Neural cell (in vitro differentiated cells): ENCODE measurements around the gene CAMKMT. TPM values are rescaled to one million over a fixed set of nuclear protein-coding genes. Genes with fewer than 3 reads are reported as not detected.

ENCODE experiments used
- H2AFZ ChIP-seq: fragments of 200-600, 300-800 bp; sonication (generic), shearing (Covaris generic); 2 replicates; pipeline ENCODE4 v1.6.0; 2014; ENCODE audit warnings: low read depth, mild to moderate bottlenecking, antibody characterized with exemption, low read length, moderate library complexity
- H3F3A ChIP-seq: fragments of 200-600 bp; shearing (Covaris generic); 2 replicates; pipeline ENCODE4 v1.6.1; 2016; ENCODE audit warnings: mild to moderate bottlenecking, moderate library complexity, mixed read lengths, antibody characterized with exemption, low read length; ENCODE audit not compliant: insufficient read depth, poor library complexity, severe bottlenecking
- H3K27ac ChIP-seq: fragments of 200-600, 300-800 bp; sonication (generic), shearing (Covaris generic); 2 replicates; pipeline ENCODE4 v1.5.1; 2014; ENCODE audit warnings: mild to moderate bottlenecking, low read length, moderate library complexity
- H3K27me3 ChIP-seq: fragments of 300-800, 200-600 bp; sonication (generic), shearing (Covaris generic); 2 replicates; pipeline ENCODE4 v1.6.0; 2014; ENCODE audit warnings: mild to moderate bottlenecking, low read depth, low read length, moderate library complexity; ENCODE audit not compliant: insufficient read depth
- H3K36me3 ChIP-seq: fragments of 300-800, 200-600 bp; sonication (generic), shearing (Covaris generic); 2 replicates; pipeline ENCODE4 v1.5.1; 2014; ENCODE audit warnings: mild to moderate bottlenecking, antibody characterized with exemption, low read length, moderate library complexity; ENCODE audit not compliant: insufficient read depth
- H3K4me2 ChIP-seq: fragments of 300-800, 200-600 bp; sonication (generic), shearing (Covaris generic); 2 replicates; pipeline ENCODE4 v1.6.0; 2014; ENCODE audit warnings: mild to moderate bottlenecking, low read length
- H3K4me3 ChIP-seq: fragments of 300-800, 200-600 bp; sonication (generic), shearing (Covaris generic); 2 replicates; pipeline ENCODE4 v1.5.1; 2014; ENCODE audit warnings: mild to moderate bottlenecking, low read length, moderate library complexity
- H3K79me2 ChIP-seq: fragments of 200-600 bp; shearing (Covaris generic); replicated peaks from 2 replicates; pipeline ENCODE4 v1.6.0; 2014; ENCODE audit warnings: mild to moderate bottlenecking, low read length, moderate library complexity; ENCODE audit not compliant: insufficient read depth
- H3K9ac ChIP-seq: fragments of 300-800, 200-600 bp; sonication (generic), shearing (Covaris generic); 2 replicates; pipeline ENCODE4 v1.6.1; 2016; ENCODE audit warnings: mild to moderate bottlenecking, low read length, mixed read lengths
- H3K9me2 ChIP-seq: fragments of 200-600 bp; shearing (Covaris generic); 2 replicates; pipeline ENCODE4 v1.6.1; 2016; ENCODE audit warnings: mild to moderate bottlenecking, low read length, mixed read lengths; ENCODE audit not compliant: insufficient read depth
- H3K9me3 ChIP-seq: fragments of 200-600, 300-800 bp; sonication (generic), shearing (Covaris generic); 2 replicates; pipeline ENCODE4 v1.6.1; 2016; ENCODE audit warnings: mild to moderate bottlenecking, mixed run types, low read length, moderate library complexity, mixed read lengths
- H4K20me1 ChIP-seq: fragments of 200-600 bp; shearing (Covaris generic); 2 replicates; pipeline ENCODE4 v1.6.1; 2016; ENCODE audit warnings: mild to moderate bottlenecking, mixed run types; ENCODE audit not compliant: insufficient read depth
- CTCF ChIP-seq: fragments of 450-650 bp; IDR thresholded peaks from 2 replicates; pipeline ENCODE4 v1.5.1; 2014; ENCODE audit warnings: antibody characterized with exemption, mild to moderate bottlenecking, moderate library complexity; ENCODE audit not compliant: poor library complexity, severe bottlenecking
- EP300 ChIP-seq: fragments of 450-650 bp; conservative IDR thresholded peaks from 2 replicates; pipeline ENCODE4 v1.6.1; 2014; ENCODE audit warnings: antibody characterized with exemption, mild to moderate bottlenecking, moderate library complexity; ENCODE audit not compliant: poor library complexity, severe bottlenecking
- EZH2 ChIP-seq: fragments of 200-600, 300-800 bp; shearing (Covaris generic), sonication (generic); IDR thresholded peaks from 2 replicates; pipeline ENCODE4 v1.6.1; 2014; ENCODE audit warnings: antibody characterized with exemption, low read length, borderline replicate concordance, mild to moderate bottlenecking; ENCODE audit not compliant: insufficient read depth, poor library complexity, severe bottlenecking
- MXI1 ChIP-seq: fragments of 450-650 bp; conservative IDR thresholded peaks from 2 replicates; pipeline ENCODE4 v1.6.1; 2014; ENCODE audit warnings: antibody characterized with exemption, mild to moderate bottlenecking; ENCODE audit not compliant: poor library complexity, severe bottlenecking
- POLR2AphosphoS5 ChIP-seq: IDR thresholded peaks from 2 replicates; pipeline ENCODE4 v1.6.1; 2012
- RAD21 ChIP-seq: fragments of 450-650 bp; conservative IDR thresholded peaks from 2 replicates; pipeline ENCODE4 v1.6.1; 2014; ENCODE audit warnings: antibody characterized with exemption, mild to moderate bottlenecking, moderate library complexity
- REST ChIP-seq: IDR thresholded peaks from 2 replicates; pipeline ENCODE4 v1.6.1; 2012; ENCODE audit warnings: borderline replicate concordance
- SMC3 ChIP-seq: fragments of 450-650 bp; conservative IDR thresholded peaks from 2 replicates; pipeline ENCODE4 v1.6.1; 2014; ENCODE audit warnings: antibody characterized with exemption, mild to moderate bottlenecking, moderate library complexity; ENCODE audit not compliant: poor library complexity
- TAF1 ChIP-seq: IDR thresholded peaks from 2 replicates; pipeline ENCODE4 v1.6.1; 2012; ENCODE audit warnings: low read depth
- polyA plus RNA-seq: library from polyadenylated mRNA; depleted of rRNA; stranded (reverse); fragments of >200 nt; gene quantifications from 2 replicates; pipeline ENCODE4 v1.2.3, GENCODE V29; 2014

CAMKMT gene
- polyA plus RNA-seq, 1 donor from 2014 or later, result 5.1 TPM

GRCh38 chr2:44324971-44325426 lies 36.7 kb upstream of the CAMKMT start:
- Histone ChIP-seq H3F3A (no peaks in the 10 kb centered on the region), H3K27me3 (no peaks in the 10 kb centered on the region), H3K9ac (no peak overlapping the region), H3K4me3 (no peak overlapping the region), H3K27ac (no peak overlapping the region), H4K20me1 (no peaks in the 10 kb centered on the region), H3K79me2 (no peaks in the 10 kb centered on the region), H3K36me3 (peaks cover 20% of the 10 kb centered on the region), H3K9me3 (no peaks in the 10 kb centered on the region), H3K9me2 (no peaks in the 10 kb centered on the region), H2AFZ (no peak overlapping the region), H3K4me2 (no peak overlapping the region)
- TF ChIP-seq REST (no peak), RAD21 (no peak), SMC3 (no peak), EP300 (no peak), MXI1 (no peak), CTCF (no peak), TAF1 (no peak), POLR2AphosphoS5 (no peak), EZH2 (no peak)

- H3K36me3 ChIP-seq, result peaks cover 20% of the 10 kb centered on the region
Observed at GRCh38 chr2:44325897-44326296, 35.9 kb upstream of the CAMKMT start.

More at GRCh38 chr2:44325897-44326296, 35.9 kb upstream of the CAMKMT start:
- Histone ChIP-seq H3K27ac (no peak overlapping the region), H3K9me3 (no peaks in the 10 kb centered on the region), H3F3A (no peaks in the 10 kb centered on the region), H3K4me3 (no peak overlapping the region), H3K79me2 (no peaks in the 10 kb centered on the region), H4K20me1 (no peaks in the 10 kb centered on the region), H3K9ac (no peak overlapping the region), H2AFZ (no peak overlapping the region), H3K9me2 (no peaks in the 10 kb centered on the region), H3K27me3 (no peaks in the 10 kb centered on the region), H3K4me2 (no peak overlapping the region)
- TF ChIP-seq EP300, result no peak
- no peak for TF ChIP-seq POLR2AphosphoS5
- TF ChIP-seq SMC3, result no peak
- TF ChIP-seq CTCF, result no peak
- no peak for TF ChIP-seq RAD21
- TF ChIP-seq REST, result no peak
- TF ChIP-seq TAF1, result no peak
- TF ChIP-seq EZH2, result no peak
- no peak for TF ChIP-seq MXI1
